Stimulated activated CD4-positive, alpha-beta T cell treated with anti-CD3 and anti-CD28 coated beads, Interleukin-15, amount 100 ng/mL, for 48 hours (primary cell): ENCODE measurements around the gene ERC1.
"Not testable (repeated sequence)": the region's sequence is repeated elsewhere in the genome, so short reads cannot be mapped to it uniquely, and the experiment has no call there.

ENCODE experiments used
- DNase-seq, 2 donors: peaks; one replicate each; pipeline ENCODE4 v3.0.0-alpha.2; 2020; ENCODE audit warnings: low read depth in 2 of 2

The ERC1 gene

GRCh38 chr12:981961-982360 is 9.1 kb upstream of the ERC1 start:
- DNase-seq, result no peak

- no peak for DNase-seq
Measured at GRCh38 chr12:988646-989045, 2.4 kb upstream of the ERC1 start.

GRCh38 chr12:989051-989450 is 2.0 kb upstream of the ERC1 start:
- no peak for DNase-seq

- DNase-seq, result peak; percentile 39 to 59
Measured at GRCh38 chr12:989751-990660, 1.0 kb upstream of the ERC1 start.

- DNase-seq, result no peak
Measured at GRCh38 chr12:991350-992333, 619 bp downstream of the ERC1 start.

GRCh38 chr12:992647-993046 is 1.6 kb downstream of the ERC1 start:
- no peak for DNase-seq

GRCh38 chr12:996881-997280 is 5.9 kb downstream of the ERC1 start:
- no peak for DNase-seq

GRCh38 chr12:997505-997904 is 6.5 kb downstream of the ERC1 start:
- DNase-seq, result no peak

GRCh38 chr12:998020-998874 is 7.2 kb downstream of the ERC1 start:
- DNase-seq, result no peak

GRCh38 chr12:999736-1000135 is 8.7 kb downstream of the ERC1 start:
- not testable (repeated sequence) for DNase-seq

GRCh38 chr12:1001507-1001906 is 10.5 kb downstream of the ERC1 start:
- DNase-seq, result no peak

- DNase-seq, result no peak
Measured at GRCh38 chr12:1003600-1004271, 12.7 kb downstream of the ERC1 start.

- no peak for DNase-seq
Measured at GRCh38 chr12:1006255-1006654, 15.2 kb downstream of the ERC1 start.

GRCh38 chr12:1007276-1007675 is 16.3 kb downstream of the ERC1 start:
- no peak for DNase-seq

GRCh38 chr12:1007994-1008393 is 17.0 kb downstream of the ERC1 start:
- DNase-seq, result no peak

- no peak for DNase-seq
Measured at GRCh38 chr12:1011091-1011490, 20.1 kb downstream of the ERC1 start.

GRCh38 chr12:1013618-1014489 is 22.8 kb downstream of the ERC1 start:
- DNase-seq, result no peak

GRCh38 chr12:1019283-1019682 is 28.3 kb downstream of the ERC1 start:
- DNase-seq, result no peak

GRCh38 chr12:1020389-1020788 is 29.4 kb downstream of the ERC1 start:
- no peak for DNase-seq
